Motor neuron (in vitro differentiated cells): ENCODE results near the gene TRIM31. TPM values are rescaled to one million over a fixed set of nuclear protein-coding genes. Genes with fewer than 3 reads are reported as not detected.
"Not testable (repeated sequence)": the region's sequence is repeated elsewhere in the genome, so short reads cannot be mapped to it uniquely, and the experiment has no call there.

Experiments
- ATAC-seq, 8 experiments: fragments of 200-7000 bp; cut with Tn5 transposase; replicated peaks in 6 of 8; 2 replicates each; pipeline ENCODE4 v1.8.0; 2021; ENCODE audit warnings: mild to moderate bottlenecking in 8 of 8, moderate library complexity in 8 of 8
- H3K27ac ChIP-seq, 2 donors: fragments of 250-450 bp; sonication (Bioruptor Pico); 2 replicates each; pipeline ENCODE4 v1.9.0; 2021; ENCODE audit warnings: antibody characterized with exemption in 2 of 2, mild to moderate bottlenecking in 2 of 2, moderate library complexity in 1 of 2
- H3K4me1 ChIP-seq, 2 donors: fragments of 250-450 bp; sonication (Bioruptor Pico); replicated peaks in 1 of 2; 2 replicates each; pipeline ENCODE4 v1.6.1; 2021; ENCODE audit warnings: antibody characterized with exemption in 2 of 2, mild to moderate bottlenecking in 2 of 2, moderate library complexity in 1 of 2
- H3K4me3 ChIP-seq, 5 donors: fragments of 250-450 bp; sonication (Bioruptor Pico); 2 replicates each; pipeline ENCODE4 v1.9.0; 2021; ENCODE audit warnings: antibody characterized with exemption in 5 of 5, mild to moderate bottlenecking in 5 of 5, moderate library complexity in 4 of 5
- WGBS, 10 experiments: fragments of 450-650 bp; shearing (Covaris generic); methylation state at CpG; one replicate each; pipeline ENCODE4 v1.0.0; 2022; 5-methylcytosine and 5-hydroxymethylcytosine counted together
- in situ Hi-C, 9 experiments: fragments of 400-800 bp; cut with MboI; loops; one replicate each; pipeline ENCODE4 v1.15.0; 2021; ENCODE audit warnings: low sequenced_read_pairs in 9 of 9, low pct_unique_long_range_greater_than_20kb in 2 of 9; ENCODE audit not compliant: unreplicated experiment in 9 of 9
- total RNA-seq, 8 experiments: library from RNA; unstranded; fragments of 300-600 nt; gene quantifications; 2 replicates each; pipeline versions ENCODE4 v1.2.3 to v1.2.4, GENCODE V29; 2022

Gene TRIM31
- total RNA-seq, 8 experiments from 2014 or later, result 0.25 to 15.1 (median 0.90) TPM; not detected in 3

DNA sequence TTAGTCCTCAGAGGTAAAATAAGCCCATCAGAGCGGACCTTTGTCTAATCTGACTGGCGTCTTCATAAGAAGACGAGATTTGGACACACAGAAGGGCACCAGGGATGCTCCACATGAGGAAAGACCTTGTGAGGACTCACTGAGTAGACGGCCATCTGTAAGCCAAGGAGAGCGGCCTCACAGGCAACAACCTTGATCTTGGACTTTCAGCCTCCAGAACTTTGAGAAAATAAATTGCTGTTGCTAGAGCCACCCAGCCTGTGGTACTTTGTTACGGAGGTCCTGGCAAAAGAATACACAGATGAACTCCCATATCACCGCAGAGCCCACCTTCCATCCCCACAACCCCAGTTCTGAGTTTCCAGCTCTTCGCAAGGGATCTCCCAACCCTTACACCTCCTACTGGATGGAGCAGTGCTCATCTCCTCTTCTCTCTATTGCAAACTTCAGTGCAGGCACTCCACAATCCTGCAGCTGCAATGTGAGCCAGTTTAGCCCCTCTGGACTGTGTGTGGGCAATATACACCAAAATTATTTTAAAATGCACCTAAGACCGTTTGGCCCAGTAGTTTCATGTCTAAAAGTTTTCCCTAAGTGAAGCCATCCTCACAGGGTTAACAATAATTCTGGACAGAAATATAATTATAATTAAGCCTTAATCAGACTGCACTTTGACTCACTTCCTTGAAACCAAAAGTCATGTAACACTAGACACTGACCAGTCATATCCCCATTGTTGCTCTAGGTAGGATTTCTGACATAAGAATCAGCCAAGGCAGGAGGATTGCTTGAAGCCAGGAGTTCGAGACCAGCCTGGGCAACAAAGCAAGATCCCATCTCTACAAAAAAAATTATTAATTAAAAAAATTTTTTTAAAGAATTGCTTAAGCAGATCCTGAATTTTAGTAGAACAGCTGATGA is 8.8 kb upstream of the TRIM31 start:
- H3K4me3 ChIP-seq, result no peak overlapping the region
- no peaks in the 10 kb centered on the region for H3K4me1 ChIP-seq
- 27 to 83% (median 59%) methylated on average over 2 to 8 of the region's 10 CpGs for WGBS, 10 experiments
- no peak overlapping the region for H3K27ac ChIP-seq
- in situ Hi-C loops, result loop anchor here in 1 of 9 experiments (25.0 kb wide), 1 partner anchor 259 kb away; no protein-coding TSS in a partner anchor
- no peak for ATAC-seq

- in situ Hi-C loops, result loop anchor here in 1 of 9 experiments (25.0 kb wide), 1 partner anchor 256 kb away; no protein-coding TSS in a partner anchor
- ATAC-seq, H3K4me1 ChIP-seq, H3K4me3 ChIP-seq, H3K27ac ChIP-seq: not testable (repeated sequence)
- 72 to 100% (median 81%) methylated on average over 1 to 5 of the region's 5 CpGs for WGBS, 10 experiments
These were observed 5.8 kb upstream of the TRIM31 start for GRCh38 chr6:30118691-30119090.

- no peak overlapping the region for H3K4me3 ChIP-seq
- ATAC-seq, result no peak
- no peak overlapping the region for H3K27ac ChIP-seq
- 57 to 88% (median 73%) methylated on average over 1 to 6 of the region's 6 CpGs for WGBS, 10 experiments
- no peaks in the 10 kb centered on the region for H3K4me1 ChIP-seq
- in situ Hi-C loops, result loop anchor here in 1 of 9 experiments (25.0 kb wide), 1 partner anchor 254 kb away; no protein-coding TSS in a partner anchor
These were observed 3.8 kb upstream of the TRIM31 start for GRCh38 chr6:30116724-30117123.

GRCh38 chr6:30113841-30114240 is 951 bp upstream of the TRIM31 start:
- Histone ChIP-seq H3K27ac (no peak overlapping the region), H3K4me1 (no peaks in the 10 kb centered on the region), H3K4me3 (no peak overlapping the region)
- WGBS, 10 experiments, result 11 to 100% (median 70%) methylated on average over 1 of the region's 1 CpG; no CpG with 5 or more reads in 3 of the 10 experiments
- ATAC-seq, result no peak
- in situ Hi-C loops, result loop anchor here in 1 of 9 experiments (25.0 kb wide), 1 partner anchor 252 kb away; no protein-coding TSS in a partner anchor

DNA sequence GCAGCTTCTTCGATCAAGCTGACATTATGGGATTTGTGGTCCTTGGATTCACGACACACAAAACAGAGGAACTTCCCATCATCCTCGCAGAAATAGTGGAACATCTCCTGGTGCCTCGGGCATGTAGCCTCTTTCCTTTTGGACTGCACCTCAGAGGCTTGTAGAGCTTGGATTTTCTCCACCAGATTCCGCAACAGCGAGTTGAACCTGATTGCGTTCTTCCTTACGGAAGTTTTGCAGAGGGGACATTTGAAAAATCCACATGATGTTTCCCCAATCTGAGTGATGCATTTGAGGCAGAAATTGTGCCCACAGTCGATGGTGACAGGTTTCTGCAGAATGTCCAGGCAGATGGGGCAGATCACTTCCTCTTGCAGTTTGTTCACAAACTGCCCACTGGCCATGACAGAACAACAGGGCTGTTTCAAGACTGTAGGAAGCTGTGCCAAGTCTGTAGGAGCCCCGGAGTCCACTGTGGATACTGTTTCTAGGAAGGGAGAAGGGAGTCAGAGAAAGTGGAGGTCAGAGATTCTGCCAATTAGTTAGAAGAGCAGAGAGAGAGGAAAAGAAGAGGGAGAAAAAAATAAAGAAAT is 392 bp downstream of the TRIM31 start:
- Histone ChIP-seq H3K4me3 (no peak overlapping the region), H3K27ac (no peak overlapping the region), H3K4me1 (no peaks in the 10 kb centered on the region)
- no peak for ATAC-seq
- in situ Hi-C loops, result loop anchor here in 1 of 9 experiments (25.0 kb wide), 1 partner anchor 250 kb away; no protein-coding TSS in a partner anchor
- WGBS, 10 experiments, result 5 to 70% (median 63%) methylated on average over 1 to 9 of the region's 10 CpGs

GRCh38 chr6:30111266-30111856 is 1.5 kb downstream of the TRIM31 start:
- ATAC-seq, result no peak
- whole genome bisulfite sequencing, 10 experiments, result 10 to 87% (median 75%) methylated on average over 2 to 19 of the region's 27 CpGs; no CpG with 5 or more reads in 1 of the 10 experiments
- Histone ChIP-seq H3K4me1 (no peaks in the 10 kb centered on the region), H3K27ac (no peak overlapping the region), H3K4me3 (no peak overlapping the region)
- in situ Hi-C loops, result loop anchor here in 1 of 9 experiments (25.0 kb wide), 1 partner anchor 249 kb away; no protein-coding TSS in a partner anchor

- no peak for ATAC-seq
- Histone ChIP-seq H3K4me3 (no peak overlapping the region), H3K27ac (no peak overlapping the region), H3K4me1 (peaks cover 0 to 3% of the 10 kb centered on the region in 2 donors)
- WGBS, 10 experiments, result 20 to 100% (median 58%) methylated on average over 1 to 2 of the region's 2 CpGs; no CpG with 5 or more reads in 3 of the 10 experiments
- in situ Hi-C loops, result loop anchor here in 1 of 9 experiments (25.0 kb wide), 1 partner anchor 242 kb away; no protein-coding TSS in a partner anchor
These were observed 8.2 kb downstream of the TRIM31 start for GRCh38 chr6:30104661-30105060.

DNA sequence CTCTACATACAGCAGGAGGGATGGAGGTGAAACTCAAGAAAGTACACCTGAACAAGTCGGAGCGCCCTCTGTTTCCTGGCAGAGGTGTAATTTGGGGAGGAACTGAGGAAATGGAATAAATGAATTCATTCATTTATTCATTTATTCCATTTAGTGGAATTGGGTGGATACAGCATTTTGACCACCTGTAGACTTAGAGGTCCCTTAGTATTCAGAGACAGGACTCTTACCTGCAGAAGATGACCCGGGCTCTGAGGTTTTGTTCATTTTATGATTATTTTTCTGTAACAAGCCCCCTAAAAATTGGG is 9.1 kb downstream of the TRIM31 start:
- peaks cover 0 to 3% of the 10 kb centered on the region in 2 donors for H3K4me1 ChIP-seq
- H3K4me3 ChIP-seq, result no peak overlapping the region
- in situ Hi-C loops, result loop anchor here in 1 of 9 experiments (25.0 kb wide), 1 partner anchor 242 kb away; no protein-coding TSS in a partner anchor
- no peak overlapping the region for H3K27ac ChIP-seq
- 27 to 100% (median 75%) methylated on average over 1 to 3 of the region's 3 CpGs; no CpG with 5 or more reads in 2 of the 10 experiments for WGBS, 10 experiments
- no peak for ATAC-seq

- 0 to 19% (median 6%) methylated on average over 4 to 26 of the region's 36 CpGs; no CpG with 5 or more reads in 3 of the 10 experiments for WGBS, 10 experiments
- peak; percentile 64 to 77 (median 70) for ATAC-seq
- in situ Hi-C loops, result loop anchor here in 1 of 9 experiments (25.0 kb wide), 1 partner anchor 241 kb away; no protein-coding TSS in a partner anchor
- H3K4me3 ChIP-seq, result peak overlapping the region in 4 of 5 donors; percentile 4 to 24 (median 12)
- peaks cover 0 to 3% of the 10 kb centered on the region in 2 donors for H3K4me1 ChIP-seq
- no peak overlapping the region for H3K27ac ChIP-seq
These were observed 9.7 kb downstream of the TRIM31 start for GRCh38 chr6:30102970-30103871.

- in situ Hi-C loops, result loop anchor here in 1 of 9 experiments (25.0 kb wide), 1 partner anchor 240 kb away; no protein-coding TSS in a partner anchor
- Histone ChIP-seq H3K4me3 (peak overlapping the region in 3 of 5 donors; percentile 10 to 20 (median 20)), H3K4me1 (peaks cover 0 to 3% of the 10 kb centered on the region in 2 donors), H3K27ac (no peak overlapping the region)
- WGBS, 10 experiments, result 40 to 80% (median 64%) methylated on average over 1 to 4 of the region's 15 CpGs; no CpG with 5 or more reads in 5 of the 10 experiments
- ATAC-seq, result no peak
These were observed 10.4 kb downstream of the TRIM31 start for GRCh38 chr6:30102414-30102969.
